HG03196 (cell line): ENCODE data around the gene OGFR.
"Not testable (repeated sequence)": the region's sequence is repeated elsewhere in the genome, so short reads cannot be mapped to it uniquely, and the experiment has no call there.

Source experiments
- ATAC-seq: cut with Tn5 transposase; IDR thresholded peaks from one replicate; pipeline ENCODE4 v1.9.1; 2021; ENCODE audit not compliant: unreplicated experiment

The OGFR gene

DNA sequence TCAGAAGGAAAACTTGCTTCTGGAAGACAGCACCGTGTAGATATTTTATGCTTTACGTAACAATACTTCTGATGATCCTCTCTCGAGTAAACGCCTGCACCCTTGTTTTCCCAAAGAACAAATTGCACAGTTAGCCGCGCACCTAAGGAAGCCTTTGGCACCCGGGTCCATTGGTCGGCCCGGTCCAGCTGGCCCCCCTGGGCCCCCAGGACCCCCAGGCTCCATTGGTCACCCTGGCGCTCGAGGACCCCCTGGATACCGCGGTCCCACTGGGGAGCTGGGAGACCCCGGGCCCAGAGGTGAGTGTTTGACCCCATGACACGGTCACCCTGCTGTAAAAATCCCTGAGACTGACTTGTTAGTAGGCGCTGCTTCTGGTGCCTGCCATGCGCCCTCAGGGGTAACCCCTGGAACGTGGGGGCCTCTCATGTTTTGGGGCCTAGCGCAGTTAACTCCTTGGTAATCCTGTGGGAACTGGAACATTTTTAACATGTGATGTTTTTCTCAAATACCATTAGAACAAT lies 32.4 kb downstream of the OGFR start:
- no peak for ATAC-seq

DNA sequence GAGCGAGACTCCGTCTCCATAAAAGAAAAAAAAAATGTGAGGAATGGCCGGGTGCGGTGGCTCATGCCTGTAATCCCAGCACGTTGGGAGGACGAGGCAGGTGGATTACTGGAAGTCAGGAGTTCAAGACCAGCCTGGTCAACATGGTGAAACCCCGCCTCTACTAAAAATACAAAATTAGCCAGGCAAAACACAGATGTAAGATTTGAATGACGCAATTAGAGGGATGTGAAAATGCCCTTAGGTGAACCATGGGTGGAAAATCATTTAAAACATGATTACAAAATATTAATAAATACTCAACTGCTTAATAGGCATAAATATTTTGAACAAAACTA lies 33.1 kb downstream of the OGFR start:
- peak; percentile 12 for ATAC-seq

DNA sequence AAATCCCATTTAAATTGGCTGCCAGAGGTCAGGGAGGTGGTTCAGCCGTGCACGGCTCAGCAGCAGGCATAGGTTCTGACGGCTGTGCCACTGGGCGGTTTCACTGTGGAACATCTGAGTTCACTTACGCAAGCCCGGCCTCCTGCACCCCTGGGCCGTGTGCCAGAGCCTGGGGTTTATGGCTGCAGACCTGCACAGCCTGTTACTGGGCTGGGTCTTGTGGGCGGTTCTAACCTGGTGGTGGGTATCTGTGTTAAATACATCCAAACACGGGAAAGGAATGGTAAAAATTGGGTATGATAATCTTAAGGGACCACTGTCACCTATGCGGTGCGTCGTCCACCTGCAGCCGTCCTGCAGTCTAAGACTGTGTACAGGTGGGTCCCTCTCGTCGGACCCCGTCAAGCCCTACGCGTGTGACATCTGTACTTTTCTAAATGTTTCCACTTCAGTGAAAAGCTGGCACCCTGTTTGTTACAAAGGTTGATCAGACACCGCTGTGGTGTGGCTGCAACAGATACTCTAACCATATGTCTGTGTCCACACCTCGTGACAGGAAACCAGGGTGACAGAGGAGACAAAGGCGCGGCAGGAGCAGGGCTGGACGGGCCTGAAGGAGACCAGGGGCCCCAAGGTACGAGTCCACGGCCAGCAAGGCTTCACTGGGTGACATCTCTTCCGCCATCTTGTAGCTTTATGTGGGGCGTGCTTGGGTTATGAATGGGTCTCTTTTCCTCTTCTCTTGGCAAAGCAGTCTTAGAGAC lies 33.7 kb downstream of the OGFR start:
- ATAC-seq: peak; percentile 60

DNA sequence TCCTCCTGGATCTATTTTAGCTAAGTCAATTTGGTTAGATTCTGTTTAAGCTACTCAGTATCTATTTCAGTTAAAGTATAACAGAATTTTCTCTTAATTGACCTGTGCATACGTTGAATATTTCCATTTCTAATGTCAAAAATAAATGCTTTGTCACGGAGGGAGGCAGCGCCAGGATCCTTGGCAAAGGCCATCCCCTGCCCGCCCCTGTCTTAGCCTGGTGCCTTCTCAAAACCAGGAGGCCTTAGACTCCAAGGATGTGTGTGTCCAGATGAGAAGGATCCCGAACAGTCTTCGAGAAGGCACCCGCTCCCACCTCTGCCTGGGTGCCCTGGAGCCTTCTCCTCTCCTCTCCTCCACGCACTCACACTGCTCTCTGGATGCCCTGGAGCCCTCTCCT lies 34.6 kb downstream of the OGFR start:
- no peak for ATAC-seq

DNA sequence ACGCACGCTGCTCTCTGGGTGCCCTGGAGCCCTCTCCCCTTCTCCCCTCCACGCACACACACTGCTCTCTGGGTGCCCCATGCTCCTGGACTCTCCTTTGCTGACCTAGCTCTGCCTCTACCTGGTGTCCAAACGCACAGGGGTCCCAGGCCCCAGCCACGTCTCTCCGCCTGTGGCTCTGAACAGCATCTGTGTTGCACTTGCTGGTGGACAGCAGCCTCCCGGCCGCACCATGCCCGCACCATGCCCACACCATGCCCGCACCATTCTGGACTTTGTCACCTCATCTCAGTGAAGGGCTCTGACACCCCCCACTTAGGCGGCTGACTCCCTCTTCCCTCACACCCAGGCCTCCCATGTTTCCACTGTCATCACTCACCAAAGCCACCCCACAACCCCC lies 35.2 kb downstream of the OGFR start:
- no peak for ATAC-seq

DNA sequence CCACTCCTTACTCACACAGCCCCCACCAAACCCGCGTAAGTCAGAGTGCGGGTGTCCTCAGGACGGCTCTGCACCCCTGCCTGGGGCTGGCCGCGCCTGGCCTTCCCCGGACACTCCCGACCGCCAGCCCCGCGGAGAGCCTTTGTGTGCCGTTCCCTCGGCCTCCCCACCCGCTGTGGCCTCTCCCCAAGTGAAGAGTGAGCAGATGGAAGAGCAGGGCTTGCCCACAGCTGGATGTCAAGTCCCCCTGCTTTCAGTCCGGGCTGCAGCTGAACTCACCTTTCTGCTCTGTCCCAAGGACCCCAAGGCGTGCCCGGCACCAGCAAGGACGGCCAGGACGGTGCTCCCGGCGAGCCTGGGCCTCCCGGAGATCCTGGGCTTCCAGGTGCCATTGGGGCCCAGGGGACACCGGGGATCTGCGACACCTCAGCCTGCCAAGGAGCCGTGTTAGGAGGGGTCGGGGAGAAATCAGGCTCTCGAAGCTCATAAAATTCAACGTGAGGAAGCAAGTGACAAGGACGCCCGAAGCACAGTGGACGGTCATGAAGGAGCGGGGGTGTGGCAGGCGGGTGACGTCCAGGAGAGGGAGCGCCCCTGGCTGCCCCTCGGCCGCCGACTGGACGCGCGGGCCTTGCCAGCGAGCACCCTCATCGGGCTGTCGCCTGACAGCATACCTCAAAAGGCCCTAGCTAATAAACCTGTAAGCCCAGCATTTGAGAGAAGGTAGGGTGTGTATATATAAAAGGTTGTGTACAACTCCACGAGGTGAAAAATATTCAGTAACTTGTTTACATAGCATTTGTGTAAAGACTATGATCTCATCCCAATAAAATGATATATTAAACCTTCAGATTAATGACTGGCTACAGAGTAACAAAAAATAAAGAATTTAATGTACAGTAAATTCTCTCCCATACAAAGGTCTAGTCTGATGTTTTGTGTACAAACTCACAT lies 35.9 kb downstream of the OGFR start:
- no peak for ATAC-seq

DNA sequence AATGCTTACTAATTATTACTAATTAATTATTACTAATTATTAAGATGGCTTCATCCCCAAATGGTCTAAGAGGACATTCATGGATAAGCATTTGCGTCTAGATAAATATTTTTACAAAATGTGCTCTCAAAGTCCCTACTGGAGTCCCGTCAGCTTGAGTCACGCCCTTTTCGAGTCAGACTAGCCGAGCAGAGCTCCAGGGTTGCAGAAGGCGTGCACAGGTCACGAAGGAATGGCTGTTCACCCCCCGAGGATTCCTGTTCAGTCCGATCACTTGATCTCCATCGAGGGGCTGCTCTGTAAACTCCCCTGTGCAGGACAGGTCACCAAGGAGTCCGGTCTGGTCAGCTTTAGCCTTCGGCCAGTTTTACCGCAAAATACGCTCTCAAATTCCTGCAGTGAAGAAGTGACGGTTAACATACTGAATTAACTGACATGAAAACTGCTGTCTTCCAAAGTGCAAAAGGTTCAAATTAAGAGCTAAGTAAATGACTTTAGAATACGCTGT lies 37.1 kb downstream of the OGFR start:
- no peak for ATAC-seq

DNA sequence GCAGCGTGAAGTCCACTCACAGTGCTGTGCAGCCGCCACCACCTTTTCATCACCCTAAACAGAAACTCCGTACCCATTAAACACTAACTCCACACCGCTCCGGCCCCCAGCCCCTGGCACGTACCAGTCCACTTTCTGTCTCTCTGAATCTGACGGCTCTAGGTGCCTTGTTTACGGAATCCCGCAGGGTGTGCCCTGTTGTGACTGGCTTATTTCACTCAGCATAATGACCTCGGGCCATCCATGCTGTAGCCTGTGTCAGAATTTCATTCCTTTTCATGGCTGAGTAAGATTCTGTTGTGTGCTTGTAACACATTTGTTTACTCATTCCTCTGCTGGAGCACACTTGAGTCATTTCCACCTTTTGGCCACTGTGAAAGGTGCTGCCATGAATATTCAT lies 39.0 kb downstream of the OGFR start:
- no peak for ATAC-seq

DNA sequence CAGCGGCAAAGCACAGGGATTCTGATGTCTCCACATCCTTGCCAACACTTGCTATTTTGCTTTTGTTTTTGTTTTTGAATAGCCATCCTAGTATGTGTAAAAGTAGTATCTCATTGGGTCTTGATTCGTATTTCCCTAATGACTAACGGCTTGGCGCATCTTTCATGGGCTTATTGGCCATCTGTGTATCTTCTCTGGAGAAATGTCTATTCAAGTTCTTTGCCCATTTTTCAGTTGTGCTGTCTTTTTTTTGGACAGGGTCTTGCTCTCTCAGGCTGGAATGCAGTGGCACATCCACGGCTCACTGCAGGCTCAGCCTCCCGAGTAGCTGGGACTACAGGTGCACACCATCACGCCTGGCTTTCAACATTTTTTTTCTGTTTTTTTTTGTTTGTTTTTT lies 39.5 kb downstream of the OGFR start:
- ATAC-seq: no peak

DNA sequence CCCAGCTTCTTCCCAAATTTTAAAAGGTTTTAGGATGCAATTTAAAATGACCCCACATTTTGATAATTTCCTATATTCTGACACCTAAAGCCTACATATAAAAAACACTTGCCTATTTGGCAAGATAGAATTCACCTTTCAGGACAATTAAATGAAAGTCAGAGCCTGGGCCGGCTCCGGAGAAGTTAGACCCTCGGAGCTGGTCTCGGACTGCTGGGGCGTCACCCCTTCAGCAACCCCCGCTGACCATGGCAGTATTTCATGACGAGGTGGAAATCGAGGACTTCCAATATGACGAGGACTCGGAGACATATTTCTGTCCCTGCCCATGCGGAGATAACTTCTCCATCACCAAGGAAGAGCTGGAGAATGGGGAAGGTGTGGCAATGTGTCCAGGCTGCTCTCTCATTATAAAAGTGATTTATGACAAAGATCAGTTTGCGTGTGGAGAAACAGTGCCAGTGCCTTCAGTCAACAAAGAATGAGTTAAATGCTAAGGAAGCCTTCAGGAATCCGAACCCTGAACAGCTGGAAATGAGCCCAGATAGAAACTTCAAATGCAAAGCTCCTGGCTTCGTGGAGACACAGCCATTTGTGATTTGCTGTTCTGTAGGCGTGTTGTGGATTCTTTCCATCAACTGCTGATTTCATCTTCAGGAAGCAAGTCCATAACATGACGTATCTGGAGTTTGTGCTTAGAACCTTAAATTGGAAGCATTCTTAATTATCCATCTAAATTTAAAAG lies 41.0 kb downstream of the OGFR start:
- no peak for ATAC-seq

DNA sequence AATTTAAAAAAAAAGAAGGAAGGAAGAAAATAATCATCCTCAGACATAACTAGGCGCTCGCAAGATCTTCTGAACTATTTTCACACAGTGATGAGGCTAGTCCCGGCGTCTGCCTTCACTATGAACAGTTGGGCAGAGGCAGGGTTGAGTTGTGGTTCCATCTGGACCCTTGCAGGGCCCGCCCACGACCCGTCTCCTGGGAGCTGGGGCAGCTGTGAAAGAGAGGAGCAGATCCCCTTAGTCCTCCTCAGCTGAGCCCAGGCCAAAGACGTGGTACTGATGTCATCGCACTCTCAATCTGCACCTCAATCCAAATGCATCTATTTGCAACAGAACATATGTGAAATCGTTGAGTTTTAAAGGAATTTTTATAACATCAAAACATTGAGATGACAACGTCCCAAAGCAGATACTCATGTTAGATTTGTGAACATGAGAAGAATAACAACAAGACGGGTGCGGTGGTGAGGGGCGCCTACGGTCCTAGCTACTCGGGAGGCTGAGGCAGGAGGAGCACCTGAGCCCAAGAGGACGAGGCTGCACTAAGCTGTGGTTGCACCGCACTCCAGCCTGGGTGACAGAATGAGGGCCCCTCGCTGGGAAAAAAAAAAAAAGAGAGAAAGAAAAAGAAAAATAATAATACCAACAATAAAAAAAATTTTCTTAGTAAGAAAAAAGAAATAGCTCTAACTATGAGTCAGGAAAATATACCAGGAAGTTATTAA lies 41.7 kb downstream of the OGFR start:
- ATAC-seq: no peak

DNA sequence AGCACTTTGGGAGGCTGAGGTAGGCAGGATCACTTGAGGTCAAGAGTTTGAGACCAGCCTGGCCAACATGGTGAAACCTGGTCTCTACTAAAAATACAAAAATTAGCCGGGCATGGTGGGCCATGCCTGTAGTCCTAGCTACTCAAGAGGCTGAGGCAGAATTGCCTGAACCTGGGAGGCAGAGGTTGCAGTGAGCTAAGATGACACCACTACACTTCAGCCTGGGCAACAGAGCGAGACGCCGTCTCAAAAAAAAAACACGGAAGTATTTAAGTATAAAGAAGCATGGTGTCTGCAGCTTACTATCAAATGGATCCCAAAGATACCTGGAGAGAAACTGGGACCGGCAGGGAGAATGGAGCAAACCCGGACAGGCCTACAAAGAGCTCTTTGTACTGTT lies 44.3 kb downstream of the OGFR start:
- not testable (repeated sequence) for ATAC-seq

DNA sequence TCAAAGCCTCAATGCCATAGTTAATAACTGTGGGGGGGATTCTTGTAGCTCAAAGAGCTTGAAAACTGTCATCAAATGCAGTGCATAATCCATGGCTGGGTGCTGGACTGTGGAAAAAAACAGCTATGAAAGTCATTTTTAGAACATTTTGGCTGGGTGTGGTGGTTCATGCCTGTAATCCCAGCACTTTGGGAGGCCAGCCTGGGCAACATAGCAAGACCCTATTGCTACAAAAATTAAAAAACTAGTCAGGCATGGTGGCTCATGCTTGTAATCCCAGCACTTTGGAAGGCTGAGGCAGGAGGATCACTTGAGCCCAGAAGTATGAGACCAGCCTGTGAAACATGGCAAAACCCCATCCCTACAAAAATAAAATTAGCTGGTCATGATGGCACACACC lies 44.8 kb downstream of the OGFR start:
- no peak for ATAC-seq

DNA sequence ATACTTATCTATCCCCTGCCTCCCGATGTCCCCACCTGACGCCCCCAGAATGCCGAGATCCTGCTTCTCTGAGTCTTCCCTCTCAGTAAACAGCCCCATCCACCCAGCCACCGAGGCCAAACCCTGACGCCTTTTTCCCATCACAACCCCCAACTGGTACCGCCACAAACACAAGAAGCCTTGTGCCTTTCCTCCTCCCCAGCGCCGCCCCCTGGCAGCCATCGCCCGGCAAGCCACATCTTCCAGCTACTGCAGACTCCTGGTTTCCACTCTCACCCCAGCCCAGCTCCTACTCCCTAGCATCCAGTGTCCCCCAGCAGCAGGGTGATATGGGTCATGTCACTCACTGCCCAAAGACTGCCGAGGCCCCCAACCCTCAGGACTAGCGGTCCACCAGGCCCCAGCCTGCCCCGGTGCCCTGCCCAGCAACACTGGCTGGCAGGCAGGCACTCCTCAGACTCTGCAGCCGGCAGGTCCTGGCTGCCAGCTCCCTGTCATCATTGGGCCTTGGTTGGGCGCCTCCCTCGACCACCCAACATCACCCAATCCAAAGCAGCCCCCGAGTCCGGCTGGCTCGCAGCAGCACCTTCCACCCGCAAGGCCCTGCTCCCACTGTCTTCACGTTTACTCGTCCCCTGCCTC lies 45.8 kb downstream of the OGFR start:
- no peak for ATAC-seq

DNA sequence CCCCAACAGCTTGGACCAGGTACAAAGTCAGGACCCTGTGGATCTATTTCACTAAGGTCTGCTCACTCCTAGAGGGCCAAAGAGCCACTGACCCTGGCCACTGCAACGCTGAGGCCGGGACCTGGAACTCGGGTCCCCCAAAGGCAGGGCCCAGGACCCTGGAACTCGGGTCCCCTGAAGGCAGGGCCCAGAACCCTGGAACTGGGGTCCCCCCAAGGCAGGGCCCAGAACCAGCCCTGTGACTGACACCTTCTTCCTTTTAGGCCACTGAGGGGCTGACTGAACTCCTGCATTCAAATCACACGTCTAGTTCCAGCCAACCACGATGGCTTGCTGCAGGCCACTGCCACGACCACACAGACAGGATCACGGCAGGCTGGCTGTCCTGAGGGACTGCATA lies 47.6 kb downstream of the OGFR start:
- ATAC-seq: no peak

DNA sequence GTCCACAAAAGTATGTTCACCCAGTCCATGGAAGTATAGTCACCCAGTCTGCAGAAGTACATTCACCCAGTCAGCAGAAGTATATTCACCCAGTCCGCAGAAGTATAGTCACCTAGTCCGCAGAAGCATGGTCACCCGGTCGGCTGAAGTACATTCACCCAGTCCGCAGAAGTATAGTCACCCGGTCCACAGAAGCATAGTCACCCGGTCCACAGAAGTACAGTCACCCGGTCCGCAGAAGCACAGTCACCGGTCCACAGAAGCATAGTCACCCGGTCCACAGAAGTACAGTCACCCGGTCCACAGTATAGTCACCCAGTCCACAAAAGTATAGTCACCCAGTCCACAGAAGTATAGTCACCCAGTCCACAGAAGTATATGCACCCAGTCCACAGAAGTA lies 48.2 kb downstream of the OGFR start:
- ATAC-seq: no peak

DNA sequence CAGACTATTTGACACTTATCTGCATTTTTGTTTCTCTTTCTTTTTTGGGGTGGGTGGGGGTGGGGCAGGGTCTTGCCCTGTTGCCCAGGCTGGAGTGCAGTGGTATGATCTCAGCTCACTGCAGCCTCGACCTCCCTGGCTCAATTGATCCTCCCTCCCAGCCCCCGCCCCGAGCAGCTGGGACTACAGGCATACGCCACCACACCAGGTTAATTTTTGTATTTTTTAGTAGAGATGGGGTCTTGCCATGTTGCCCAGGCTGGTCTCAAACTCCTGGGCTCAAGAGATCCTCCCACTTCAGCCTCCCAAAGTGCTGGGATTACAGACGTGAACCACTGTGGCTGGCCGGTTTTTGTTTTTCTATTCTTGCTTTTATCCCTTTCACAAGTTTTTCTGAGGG lies 48.7 kb downstream of the OGFR start:
- ATAC-seq: not testable (repeated sequence)

DNA sequence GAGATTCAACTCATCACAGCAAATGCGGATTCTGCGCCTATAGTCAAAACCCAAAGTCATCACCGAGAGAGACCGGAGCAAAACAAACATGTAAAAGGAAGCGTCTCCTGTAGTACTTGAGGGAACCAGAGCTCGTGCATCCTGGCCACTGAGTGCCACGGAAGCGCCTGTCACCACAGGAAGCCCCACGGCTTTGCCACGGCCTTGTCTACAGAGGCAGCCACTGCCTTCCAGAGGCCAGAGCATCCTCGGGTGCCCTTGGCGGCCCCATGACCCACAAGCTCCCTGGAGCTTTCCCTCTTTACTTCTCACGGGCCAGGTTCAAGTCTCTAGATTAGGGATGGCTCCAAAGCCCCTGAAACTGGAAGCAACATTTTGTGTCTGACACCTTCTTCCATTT lies 49.5 kb downstream of the OGFR start:
- ATAC-seq: no peak

DNA sequence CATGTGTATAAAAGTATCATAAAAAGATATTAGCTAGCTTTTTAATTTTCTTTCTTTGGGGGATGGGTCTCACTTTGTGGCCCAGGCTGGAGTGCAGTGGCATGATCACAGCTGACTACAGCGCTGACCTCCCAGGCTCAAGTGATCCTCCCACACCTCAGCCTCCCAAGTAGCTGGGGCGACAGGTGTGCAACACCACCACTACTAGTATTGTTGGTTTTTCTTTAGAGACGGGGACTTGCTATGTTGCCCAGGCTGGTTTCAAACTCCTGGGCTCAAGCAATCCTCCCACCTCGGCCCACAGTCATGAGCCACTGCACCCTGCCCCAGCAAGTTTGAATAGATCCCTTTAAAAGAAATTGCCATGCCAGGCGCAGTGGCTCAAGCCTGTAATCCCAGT lies 50.5 kb downstream of the OGFR start:
- no peak for ATAC-seq
